22Rv1 (cell line): ENCODE data around the gene GUK1.

Source experiments
- CTCF ChIP-seq: fragments of 450-650 bp; IDR thresholded peaks from 2 replicates; pipeline ENCODE4 v1.5.1; 2017; ENCODE audit warnings: mild to moderate bottlenecking
- ZFX ChIP-seq: fragments of 450-650 bp; IDR thresholded peaks from 2 replicates; pipeline ENCODE4 v1.6.1; 2017; ENCODE audit warnings: antibody characterized with exemption, borderline replicate concordance

GRCh38 chr1:228096416-228097332 is 43.4 kb upstream of the GUK1 start:
- TF ChIP-seq CTCF (no peak), ZFX (no peak)
